ENCODE results near the gene CCDC92. TPM values are rescaled to one million over a fixed set of nuclear protein-coding genes. Genes with fewer than 3 reads are reported as not detected.

CCDC92 gene
- total and polyA plus RNA-seq, 12 donors = 7.8 to 65.9 (median 23.7) TPM

GRCh38 chr12:123902821-123903220 is 69.8 kb downstream of the CCDC92 start:
- TF ChIP-seq POLR2A (IDR thresholded peaks at IDR 0.05) (no peak), CTCF (IDR thresholded peaks at IDR 0.05) (no peak)
- Histone ChIP-seq H3K27ac (no peak overlapping the region), H3K36me3 (replicated peaks in 1 of 2) (no peaks in the 10 kb centered on the region), H3K9me3 (replicated peaks in 1 of 3) (no peaks in the 10 kb centered on the region), H3K4me3 (no peak overlapping the region), H3K27me3 (no peaks in the 10 kb centered on the region), H3K4me1 (replicated peaks in 1 of 2) (no peaks in the 10 kb centered on the region)
- 68 to 100% (median 78%) methylated on average over 1 to 13 of the region's 13 CpGs for whole genome bisulfite sequencing, 4 donors
- no peak for DNase-seq
- intact Hi-C loops (cut with DNase I) = loop anchor here (5.0 to 10.0 kb wide), 2 partner anchors 82 to 84 kb away; no protein-coding TSS in a partner anchor

GRCh38 chr12:123900871-123901376 is 71.7 kb downstream of the CCDC92 start:
- 50 to 59% (median 56%) methylated on average over 9 of the region's 9 CpGs for WGBS, 4 donors
- DNase-seq = no peak
- H3K27me3 ChIP-seq = peaks cover 3% of the 10 kb centered on the region

GRCh38 chr12:123899368-123899767 is 73.3 kb downstream of the CCDC92 start:
- Histone ChIP-seq H3K9me3 (replicated peaks in 1 of 3) (no peaks in the 10 kb centered on the region), H3K27me3 (peaks cover 3% of the 10 kb centered on the region), H3K4me3 (no peak overlapping the region), H3K27ac (no peak overlapping the region), H3K36me3 (replicated peaks in 1 of 2) (no peaks in the 10 kb centered on the region), H3K4me1 (replicated peaks in 1 of 2) (no peaks in the 10 kb centered on the region)
- no peak for TF ChIP-seq POLR2A (IDR thresholded peaks at IDR 0.05)
- DNase-seq = no peak
- intact Hi-C loops (cut with DNase I) = no loop called here
- 85 to 91% (median 90%) methylated on average over 9 of the region's 9 CpGs for WGBS, 4 donors

More at GRCh38 chr12:123900871-123901376, 71.7 kb downstream of the CCDC92 start:
- intact Hi-C loops (cut with DNase I) = loop anchor here (5.0 to 10.0 kb wide), 2 partner anchors 84 to 86 kb away; no protein-coding TSS in a partner anchor
- H3K4me1 ChIP-seq (replicated peaks in 1 of 2) = no peaks in the 10 kb centered on the region
- no peak overlapping the region for H3K27ac ChIP-seq
- H3K9me3 ChIP-seq (replicated peaks in 1 of 3) = no peaks in the 10 kb centered on the region
- H3K4me3 ChIP-seq = no peak overlapping the region
- H3K36me3 ChIP-seq (replicated peaks in 1 of 2) = no peaks in the 10 kb centered on the region
- no peak for TF ChIP-seq CTCF (IDR thresholded peaks at IDR 0.05)
- TF ChIP-seq POLR2A (IDR thresholded peaks at IDR 0.05) = no peak

DNA sequence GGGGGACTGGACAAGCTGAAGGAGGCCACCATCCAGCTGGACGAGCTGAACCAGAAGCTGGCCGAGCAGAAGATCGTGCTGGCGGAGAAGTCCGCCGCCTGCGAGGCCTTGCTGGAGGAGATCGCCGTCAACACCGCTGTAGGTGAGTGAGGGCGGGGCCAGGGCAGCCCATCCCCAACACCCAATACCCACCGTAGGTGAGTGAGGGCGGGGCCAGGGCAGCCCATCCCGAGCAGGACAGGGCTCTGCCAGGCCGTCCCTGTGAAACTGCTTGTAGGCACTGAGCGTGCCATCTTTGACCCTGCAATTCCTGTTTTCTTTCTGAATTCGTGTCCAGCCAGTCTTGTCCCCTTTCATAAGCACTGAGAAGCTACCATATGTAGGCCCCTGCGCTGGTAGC is 74.0 kb downstream of the CCDC92 start:
- no peak for DNase-seq
- Histone ChIP-seq H3K27me3 (peaks cover 3% of the 10 kb centered on the region), H3K36me3 (replicated peaks in 1 of 2) (no peaks in the 10 kb centered on the region), H3K4me3 (no peak overlapping the region), H3K4me1 (replicated peaks in 1 of 2) (no peaks in the 10 kb centered on the region), H3K9me3 (replicated peaks in 1 of 3) (no peaks in the 10 kb centered on the region), H3K27ac (no peak overlapping the region)
- WGBS, 4 donors = 81 to 90% (median 89%) methylated on average over 17 to 18 of the region's 18 CpGs
- intact Hi-C loops (cut with DNase I) = no loop called here
- no peak for TF ChIP-seq CTCF (IDR thresholded peaks at IDR 0.05)
- TF ChIP-seq POLR2A (IDR thresholded peaks at IDR 0.05) = no peak

DNA sequence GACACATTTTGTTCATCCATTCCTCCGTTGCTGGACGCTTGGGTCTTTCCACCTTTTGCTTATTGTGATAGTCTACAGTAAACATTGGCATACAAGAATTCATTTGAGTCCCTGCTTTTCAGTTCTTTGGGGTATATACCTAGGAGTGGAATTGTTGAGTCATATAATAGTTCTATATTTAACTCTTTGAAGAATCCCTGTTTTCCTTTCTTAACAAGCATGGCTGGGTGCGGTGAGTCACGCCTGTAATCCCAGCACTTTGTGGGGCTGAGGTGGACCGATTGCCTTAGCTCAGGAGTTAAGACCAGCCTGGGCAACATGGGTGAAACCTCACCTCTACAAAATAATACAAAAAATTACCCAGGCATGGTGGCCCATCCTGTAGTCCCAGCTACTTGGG is 75.4 kb downstream of the CCDC92 start:
- no peaks in the 10 kb centered on the region for H3K36me3 ChIP-seq (replicated peaks in 1 of 2)
- no peak for DNase-seq
- H3K27me3 ChIP-seq = peaks cover 3% of the 10 kb centered on the region
- no peak overlapping the region for H3K4me3 ChIP-seq
- intact Hi-C loops (cut with DNase I) = no loop called here
- 83 to 93% (median 88%) methylated on average over 5 of the region's 5 CpGs for WGBS, 4 donors
- TF ChIP-seq POLR2A (IDR thresholded peaks at IDR 0.05) (no peak), CTCF (IDR thresholded peaks at IDR 0.05) (no peak)
- no peaks in the 10 kb centered on the region for H3K4me1 ChIP-seq (replicated peaks in 1 of 2)
- H3K9me3 ChIP-seq (replicated peaks in 1 of 3) = no peaks in the 10 kb centered on the region
- H3K27ac ChIP-seq = no peak overlapping the region
